GM21825 (cell line): Measurements from ENCODE around the gene JSRP1.

Source experiments
- ATAC-seq: cut with Tn5 transposase; IDR thresholded peaks from one replicate; pipeline ENCODE4 v1.9.1; 2021; ENCODE audit warnings: mild to moderate bottlenecking, moderate library complexity; ENCODE audit not compliant: unreplicated experiment

Gene JSRP1

DNA sequence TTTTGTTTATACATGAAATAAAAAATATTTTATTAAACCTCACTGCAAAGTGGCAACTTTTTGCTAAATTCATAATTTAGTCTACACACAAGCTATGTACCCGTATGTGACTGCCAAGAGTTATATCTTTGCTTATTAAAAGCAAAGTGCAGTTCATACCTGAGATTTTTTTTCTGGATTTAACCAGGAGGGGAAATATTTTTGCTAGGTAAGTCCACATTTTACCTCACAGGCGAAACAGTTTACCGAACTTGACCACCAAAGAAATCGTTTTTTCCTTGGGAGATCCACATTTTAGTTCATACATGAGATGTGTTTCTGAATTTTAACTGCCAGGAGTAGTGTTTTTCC, 12.2 kb upstream of the JSRP1 start:
- no peak for ATAC-seq

DNA sequence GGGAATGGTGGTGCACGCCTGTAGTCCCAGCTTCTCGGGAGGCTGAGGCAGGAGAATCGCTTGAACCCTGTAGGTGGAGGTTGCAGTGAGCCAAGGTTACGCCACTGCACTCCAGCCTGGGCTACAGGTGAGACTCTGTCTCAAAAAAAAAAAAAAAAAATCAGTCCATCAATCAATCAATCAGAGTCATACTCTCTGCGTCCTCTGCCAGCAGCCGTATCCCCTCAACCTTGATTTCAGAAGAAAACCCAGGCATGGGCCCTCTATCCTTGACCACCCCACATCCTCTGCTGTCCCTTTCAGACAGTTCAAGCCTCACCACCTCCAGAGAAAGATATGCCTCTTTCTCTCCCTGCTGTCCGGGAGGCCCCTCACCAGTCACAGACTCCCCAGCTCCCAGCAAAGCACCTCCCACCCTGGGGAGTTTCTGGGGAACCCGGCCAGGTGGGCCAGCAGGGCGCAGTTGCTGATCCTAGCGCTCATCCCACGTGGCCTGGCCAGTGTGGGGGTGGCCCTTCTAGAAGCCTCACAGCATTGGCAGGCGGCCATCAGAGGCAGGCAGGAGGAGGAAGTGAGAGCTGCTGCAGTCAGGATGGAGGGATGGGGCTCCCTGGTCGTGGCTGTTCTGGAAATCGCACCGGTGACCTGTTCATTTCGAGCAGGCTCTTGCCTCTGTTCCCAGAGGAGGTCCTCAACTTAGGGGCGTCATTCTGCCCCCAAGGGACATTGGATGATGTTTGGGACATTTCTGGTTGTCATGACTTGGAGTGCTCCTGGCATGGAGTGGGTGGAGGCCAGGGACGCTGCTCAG, 10.2 kb upstream of the JSRP1 start:
- peak; percentile 28 for ATAC-seq

DNA sequence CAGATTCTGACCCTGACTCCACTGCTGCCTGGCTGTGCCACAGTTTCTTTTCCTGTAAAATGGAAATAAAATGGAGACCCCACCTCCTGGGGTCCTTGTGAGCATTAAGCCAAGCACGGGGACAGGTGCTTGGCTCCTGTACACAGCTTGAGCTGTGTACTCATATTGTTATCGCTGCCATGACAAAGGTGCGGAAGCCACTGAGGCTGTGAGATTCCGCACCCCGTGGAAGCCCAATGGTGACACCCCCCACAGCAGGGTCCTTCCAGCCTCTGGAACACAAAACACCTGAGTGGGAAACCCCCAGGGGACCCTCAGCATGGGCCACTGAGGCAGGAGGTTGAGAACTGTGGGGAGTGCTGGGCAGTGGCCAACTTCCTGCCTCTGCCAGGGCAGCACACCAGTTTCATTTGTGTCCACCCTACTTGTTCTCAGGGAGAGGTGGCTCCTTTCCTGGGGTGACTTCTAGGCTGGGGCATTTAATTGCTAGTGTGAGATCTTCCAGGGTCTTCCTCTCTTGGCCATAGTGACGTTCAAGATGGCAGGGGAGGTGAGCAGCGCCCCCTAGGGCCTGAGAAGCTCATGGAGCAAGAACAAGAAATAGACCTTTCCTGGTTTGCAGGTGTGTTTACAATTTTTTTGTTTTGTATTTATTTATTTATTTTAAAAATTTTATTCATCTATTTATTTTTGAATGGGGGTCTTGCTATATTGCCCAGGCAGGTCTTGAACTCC, 5.4 kb upstream of the JSRP1 start:
- no peak for ATAC-seq

DNA sequence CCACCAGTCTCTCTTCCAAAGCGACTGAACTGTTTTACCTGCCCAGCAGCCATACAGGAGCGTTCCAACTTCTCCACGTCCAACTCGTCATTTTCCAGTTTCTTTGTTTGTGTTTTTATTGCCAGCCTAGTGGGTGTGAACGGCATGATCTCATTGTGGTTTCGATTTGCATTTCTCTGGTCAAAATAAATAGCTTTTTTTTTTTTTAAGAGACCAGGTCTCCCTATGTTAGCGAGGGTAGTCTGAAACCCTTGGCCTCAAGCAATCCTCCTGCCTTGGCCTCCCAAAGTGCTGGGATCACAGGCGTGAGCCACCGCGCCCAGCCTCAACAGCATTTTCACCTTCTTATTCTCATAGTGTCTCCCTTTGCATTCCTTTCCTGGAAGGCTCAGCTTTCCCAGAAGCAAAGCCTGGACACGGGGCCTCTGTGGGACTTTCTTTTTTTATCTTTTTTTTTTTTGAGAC, 4.2 kb upstream of the JSRP1 start:
- ATAC-seq: no peak

DNA sequence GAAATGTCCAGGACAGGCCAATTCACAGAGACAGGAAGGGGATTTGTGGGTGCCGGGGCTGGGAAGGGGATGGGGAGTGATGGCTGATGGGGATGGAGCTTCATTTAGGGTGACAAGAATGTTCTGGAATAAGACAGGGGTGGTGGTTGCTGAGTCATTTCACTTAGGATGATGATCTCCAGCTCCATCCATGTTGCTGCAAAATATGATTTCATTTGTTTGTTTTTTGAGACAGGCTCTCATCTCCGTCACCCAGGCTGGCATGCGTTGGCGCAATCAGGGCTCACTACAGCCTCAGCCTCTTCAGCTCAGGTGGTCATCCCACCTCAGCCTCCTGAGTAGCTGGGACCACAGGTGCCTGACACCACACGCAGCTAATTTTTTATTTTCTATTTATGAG, 3.1 kb upstream of the JSRP1 start:
- no peak for ATAC-seq

DNA sequence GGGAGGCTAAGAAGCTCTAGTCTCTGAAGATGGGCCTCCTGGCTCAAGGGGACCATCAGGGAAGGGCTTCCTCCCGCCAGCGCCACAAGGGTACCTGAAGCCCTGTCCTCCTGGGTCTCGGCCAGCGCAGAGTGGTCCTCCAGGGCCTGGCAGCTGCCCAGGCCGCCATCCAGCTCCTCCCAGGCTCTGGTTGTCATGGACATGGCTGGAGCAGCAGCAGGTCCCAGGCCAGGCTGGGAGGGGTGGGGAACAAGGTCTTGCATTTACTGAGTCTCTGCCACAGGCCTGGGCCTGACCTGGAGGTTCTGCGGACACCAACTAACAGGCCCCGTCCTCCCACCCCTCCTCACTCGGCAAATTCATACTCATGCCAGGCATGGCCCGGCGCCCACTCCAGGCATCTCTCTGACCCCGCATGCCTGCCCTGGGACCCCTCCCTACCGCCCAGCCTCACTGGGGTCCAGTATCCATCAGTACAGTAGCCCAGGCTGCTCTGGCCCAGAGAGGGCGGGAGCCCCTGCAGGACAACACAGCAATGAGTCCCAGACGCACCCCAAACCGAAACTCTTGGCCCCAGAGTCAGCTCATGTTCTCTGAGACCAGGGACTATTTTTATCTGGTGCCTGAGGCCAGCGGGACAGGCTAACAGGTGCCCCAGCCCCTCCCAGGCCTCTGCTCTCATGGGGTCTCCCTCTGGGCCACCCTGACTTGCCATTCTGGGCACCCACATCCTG, 938 bp downstream of the JSRP1 start:
- no peak for ATAC-seq

DNA sequence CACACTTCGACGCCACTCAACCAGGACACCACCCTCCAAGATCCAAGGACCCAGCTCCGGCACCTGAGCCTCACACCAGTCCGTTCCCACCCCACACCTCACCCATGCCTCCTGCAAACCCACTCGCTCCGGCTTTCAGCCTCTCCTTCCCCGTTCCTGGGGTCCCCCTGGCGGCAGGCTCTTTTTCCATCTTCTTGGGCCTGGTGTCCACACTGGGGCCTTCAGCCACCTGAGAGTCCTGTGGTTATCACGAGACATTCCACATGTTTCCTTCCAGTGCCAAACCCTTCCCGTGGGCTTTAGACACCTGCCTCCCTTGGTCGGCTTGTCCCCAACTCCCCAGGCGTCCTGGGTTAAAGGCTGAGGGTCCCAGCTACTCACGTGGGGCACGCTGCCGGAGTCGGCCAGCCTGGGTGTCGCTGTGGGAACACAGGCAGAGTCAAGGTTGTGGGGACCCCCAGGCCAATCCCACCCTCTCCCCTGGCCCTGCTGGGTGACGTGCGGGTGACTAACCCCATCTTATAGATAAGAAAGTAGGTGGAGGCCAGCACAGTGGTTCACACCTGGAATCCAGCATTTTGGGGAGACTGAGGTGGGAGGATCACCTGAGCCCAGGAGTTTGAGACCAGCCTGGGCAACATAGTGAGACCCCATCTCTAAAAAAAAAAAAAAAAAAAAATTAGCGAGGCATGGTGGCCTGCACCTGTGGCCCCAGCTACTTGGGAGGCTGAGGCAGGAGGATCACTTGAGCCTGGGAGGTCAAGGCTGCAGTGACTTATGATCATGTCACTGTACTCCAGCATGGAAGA, 1.9 kb downstream of the JSRP1 start:
- no peak for ATAC-seq

DNA sequence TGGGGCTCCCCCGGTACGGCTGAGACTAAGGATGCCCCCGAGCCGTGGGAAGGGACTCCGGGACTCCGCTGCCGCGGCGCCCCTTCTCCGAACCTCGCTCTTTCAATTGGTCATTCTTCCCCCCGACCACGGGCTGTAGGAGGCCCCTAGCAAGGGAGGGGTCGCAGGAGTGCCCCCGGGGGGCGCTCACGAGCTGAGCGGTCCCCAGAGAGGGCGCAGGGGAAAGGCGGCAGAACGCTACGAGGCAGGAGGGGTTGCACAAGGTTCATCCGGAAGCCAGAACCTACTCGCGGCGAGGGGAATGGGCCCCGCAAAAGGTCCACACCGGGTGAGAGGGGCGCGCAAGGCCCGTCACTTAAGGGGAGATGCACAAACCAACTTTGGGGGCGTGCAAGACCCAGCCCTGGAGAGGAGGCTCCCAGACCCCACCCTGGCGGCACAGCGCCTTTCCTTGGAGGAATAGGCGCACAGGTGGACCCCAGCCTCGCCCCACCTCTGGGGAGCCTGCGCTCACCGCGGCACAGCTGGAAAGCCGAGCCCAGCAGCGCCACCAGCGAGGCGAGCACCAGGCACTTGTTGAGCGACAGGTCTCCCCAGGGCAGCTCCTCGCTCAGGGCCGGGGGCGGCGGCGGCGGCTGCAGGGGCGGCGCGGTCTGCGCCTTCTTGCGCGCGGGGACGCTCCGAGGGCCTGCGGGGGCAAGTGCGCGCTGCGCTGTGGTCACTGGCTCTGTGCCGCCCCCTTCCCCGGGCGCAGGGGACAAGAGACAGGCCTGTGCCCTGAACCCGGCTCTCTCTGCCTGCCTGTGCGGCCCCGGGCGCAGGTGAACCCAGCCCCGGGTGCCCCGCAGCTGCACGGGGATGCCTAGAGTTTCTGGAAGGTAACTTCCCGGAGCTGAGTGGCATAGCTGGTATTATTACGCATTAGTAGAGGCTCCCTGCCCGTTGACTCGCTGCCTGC, 2.8 kb downstream of the JSRP1 start:
- no peak for ATAC-seq

DNA sequence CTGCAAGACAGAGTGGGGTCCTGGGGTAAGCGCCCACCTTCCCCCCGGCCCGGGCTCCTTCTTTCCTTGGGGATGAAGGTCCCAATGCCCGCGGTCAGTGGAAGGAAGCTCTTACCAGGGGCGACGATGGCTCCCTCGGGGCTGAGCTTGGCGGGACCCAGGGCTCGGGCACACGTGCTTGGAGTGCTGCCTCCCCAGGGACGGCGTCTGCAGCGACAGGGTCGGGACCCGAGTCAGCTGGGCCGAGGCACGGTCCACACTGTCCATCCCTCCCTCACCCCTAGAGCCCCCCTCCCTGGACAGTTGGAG, 3.5 kb downstream of the JSRP1 start:
- no peak for ATAC-seq

DNA sequence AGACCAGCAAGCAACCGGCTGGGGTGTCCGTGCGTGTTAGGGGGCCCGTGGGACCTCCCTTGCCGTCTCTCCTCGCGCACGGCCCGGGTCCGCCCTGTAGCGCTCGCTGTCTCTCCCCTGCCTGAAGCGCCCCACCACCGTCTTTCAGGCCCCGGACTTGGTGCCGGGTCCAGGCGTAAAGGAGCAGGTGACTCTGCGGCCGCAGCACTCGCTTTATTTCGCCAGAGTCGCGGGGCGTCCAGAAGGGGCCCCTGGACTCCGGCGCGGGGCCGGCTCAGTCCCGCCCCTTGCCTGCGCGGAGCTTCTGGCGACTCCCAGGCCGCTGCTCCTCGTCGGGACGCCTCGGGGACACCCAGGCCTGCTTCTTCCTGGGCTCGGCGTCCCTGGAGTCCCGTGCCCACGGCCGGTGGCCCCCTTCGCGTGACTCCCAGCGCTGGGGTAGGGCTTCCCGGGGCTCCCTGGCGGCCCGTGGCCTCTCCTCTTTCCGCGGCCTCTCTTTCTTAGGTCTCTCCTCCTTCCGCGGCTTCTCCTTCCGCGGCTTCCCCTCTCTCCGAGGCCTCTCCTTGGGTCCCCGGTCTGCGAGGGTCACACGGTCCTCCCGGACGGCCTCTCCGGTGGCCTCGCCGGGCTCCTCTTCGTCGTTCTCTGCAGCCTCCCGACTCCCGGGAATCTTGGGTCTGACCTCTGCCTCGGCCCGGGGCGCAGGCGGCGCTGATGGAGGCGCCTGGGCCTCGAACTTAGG, 4.0 kb downstream of the JSRP1 start:
- ATAC-seq: no peak

DNA sequence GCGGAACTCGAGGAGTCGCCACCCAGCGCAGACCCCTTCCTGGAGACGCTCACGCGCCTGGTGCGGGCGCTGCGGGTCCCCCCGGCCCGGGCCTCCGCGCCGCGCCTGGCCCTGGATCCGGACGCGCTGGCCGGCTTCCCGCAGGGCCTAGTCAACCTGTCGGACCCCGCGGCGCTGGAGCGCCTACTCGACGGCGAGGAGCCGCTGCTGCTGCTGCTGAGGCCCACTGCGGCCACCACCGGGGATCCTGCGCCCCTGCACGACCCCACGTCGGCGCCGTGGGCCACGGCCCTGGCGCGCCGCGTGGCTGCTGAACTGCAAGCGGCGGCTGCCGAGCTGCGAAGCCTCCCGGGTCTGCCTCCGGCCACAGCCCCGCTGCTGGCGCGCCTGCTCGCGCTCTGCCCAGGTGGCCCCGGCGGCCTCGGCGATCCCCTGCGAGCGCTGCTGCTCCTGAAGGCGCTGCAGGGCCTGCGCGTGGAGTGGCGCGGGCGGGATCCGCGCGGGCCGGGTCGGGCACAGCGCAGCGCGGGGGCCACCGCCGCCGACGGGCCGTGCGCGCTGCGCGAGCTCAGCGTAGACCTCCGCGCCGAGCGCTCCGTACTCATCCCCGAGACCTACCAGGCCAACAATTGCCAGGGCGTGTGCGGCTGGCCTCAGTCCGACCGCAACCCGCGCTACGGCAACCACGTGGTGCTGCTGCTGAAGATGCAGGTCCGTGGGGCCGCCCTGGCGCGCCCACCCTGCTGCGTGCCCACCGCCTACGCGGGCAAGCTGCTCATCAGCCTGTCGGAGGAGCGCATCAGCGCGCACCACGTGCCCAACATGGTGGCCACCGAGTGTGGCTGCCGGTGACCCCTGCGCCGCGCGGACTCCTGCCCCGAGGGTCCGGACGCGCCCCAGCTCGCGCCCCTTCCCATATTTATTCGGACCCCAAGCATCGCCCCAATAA, 4.8 kb downstream of the JSRP1 start:
- ATAC-seq: no peak

DNA sequence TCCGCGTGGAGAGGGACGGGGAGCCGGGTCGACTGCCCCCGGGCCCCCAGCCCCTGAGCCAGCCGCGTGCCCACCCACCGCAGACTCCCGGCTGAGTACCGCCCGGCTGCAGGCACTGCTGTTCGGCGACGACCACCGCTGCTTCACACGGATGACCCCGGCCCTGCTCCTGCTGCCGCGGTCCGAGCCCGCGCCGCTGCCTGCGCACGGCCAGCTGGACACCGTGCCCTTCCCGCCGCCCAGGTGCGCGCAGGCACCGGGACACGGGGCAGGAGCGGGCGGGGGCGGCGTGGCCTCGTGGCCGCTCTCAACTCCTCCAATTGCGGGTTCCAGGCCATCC, 5.5 kb downstream of the JSRP1 start:
- no peak for ATAC-seq

DNA sequence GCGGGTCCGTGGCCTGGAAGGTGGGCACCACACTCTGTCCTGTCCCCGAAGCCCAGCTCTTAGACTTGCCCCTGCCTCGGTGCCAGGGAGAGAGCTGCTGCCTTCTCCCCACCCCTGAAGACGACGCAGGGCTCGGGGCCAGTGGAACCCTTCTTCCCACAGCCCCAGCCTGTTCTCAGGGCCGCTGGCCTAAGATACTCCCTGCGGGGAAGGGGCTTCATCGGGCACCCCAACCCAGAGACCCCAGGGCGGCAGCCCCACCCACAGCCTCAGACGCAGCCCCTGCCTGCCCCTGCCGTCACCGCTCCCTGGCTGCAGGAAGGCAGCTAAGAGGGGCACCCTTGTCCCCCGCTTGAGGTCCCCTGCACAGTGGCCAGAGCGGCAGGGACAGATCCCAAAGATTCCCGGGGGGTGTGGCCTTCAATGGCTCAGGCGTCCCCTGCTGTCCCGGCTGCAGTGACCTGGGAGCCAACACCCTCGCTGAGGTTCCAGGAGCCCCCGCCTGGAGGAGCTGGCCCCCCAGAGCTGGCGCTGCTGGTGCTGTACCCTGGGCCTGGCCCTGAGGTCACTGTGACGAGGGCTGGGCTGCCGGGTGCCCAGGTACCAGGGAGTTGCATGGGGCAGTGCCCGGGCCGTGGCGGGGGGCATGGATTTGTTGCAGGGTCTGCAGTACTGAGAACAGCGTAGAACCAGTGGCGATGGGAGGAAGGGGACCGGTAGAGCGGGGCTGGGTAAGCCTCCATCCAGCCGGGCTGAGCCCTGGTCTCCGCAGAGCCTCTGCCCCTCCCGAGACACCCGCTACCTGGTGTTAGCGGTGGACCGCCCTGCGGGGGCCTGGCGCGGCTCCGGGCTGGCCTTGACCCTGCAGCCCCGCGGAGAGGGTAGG, 6.1 kb downstream of the JSRP1 start:
- no peak for ATAC-seq

DNA sequence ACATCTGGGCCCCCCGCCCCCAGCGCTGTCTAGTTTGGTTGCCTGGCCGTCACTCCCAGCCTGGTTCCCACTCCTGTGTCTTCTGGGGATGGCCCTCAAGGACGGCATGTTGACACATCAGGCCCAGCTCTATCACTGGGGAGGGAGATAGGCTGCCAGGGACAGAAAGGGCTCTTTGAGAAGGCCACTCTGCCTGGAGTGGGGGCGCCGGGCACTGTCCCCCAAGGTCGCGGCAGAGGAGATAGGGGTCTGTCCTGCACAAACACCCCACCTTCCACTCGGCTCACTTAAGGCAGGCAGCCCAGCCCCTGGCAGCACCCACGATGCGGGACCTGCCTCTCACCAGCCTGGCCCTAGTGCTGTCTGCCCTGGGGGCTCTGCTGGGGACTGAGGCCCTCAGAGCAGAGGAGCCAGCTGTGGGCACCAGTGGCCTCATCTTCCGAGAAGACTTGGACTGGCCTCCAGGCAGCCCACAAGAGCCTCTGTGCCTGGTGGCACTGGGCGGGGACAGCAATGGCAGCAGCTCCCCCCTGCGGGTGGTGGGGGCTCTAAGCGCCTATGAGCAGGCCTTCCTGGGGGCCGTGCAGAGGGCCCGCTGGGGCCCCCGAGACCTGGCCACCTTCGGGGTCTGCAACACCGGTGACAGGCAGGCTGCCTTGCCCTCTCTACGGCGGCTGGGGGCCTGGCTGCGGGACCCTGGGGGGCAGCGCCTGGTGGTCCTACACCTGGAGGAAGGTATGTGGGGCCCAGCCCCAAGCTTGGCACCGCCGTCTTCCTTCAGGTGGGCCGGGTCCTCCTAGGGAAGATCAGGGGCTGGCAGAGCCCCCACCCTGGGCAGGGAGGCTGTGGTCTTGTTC, 7.0 kb downstream of the JSRP1 start, which contains the start of gene AMH:
Gene AMH (plus strand): TSS at position 314 of the 857 bp plus-strand sequence. CDS start 10 bp downstream, at position 324.
- ATAC-seq: no peak

DNA sequence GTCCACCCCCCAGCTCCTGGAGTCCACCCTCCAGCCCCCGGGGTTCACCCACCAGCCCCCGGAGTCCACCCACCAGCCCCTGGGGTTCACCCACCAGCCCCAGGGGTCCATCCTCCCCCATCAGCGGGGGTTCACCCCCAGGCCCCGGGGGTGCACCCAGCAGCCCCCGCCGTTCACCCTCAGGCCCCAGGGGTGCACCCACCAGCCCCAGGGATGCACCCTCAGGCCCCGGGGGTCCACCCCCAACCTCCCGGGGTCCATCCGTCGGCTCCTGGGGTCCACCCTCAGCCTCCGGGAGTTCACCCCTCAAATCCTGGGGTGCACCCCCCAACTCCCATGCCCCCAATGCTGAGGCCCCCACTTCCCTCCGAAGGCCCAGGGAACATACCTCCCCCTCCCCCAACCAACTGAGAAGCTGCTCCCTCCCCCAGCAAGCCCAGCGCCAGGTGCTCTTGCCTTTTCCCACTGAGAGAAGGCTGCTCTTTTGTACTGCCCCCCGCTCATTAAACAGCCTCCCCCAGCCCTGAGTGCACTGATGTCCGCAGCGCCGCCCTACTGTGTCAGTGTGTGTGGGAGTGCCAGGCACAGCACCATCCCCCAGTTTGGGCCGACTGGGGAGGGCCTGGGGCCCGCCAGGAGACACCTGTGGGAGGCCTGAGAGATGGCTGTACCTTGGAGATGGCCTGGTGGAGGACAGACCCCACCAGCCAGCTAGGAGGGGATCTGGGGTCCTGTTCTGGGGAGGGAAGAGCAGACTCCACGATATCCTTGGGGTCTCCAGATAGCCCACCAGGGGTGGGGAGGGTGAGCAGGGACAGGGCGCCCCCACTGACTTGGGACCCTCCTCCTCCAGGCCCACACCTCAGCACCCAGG, 7.8 kb downstream of the JSRP1 start:
- no peak for ATAC-seq
